ENCODE data around the gene CTNNA3. TPM values are rescaled to one million over a fixed set of nuclear protein-coding genes. Genes with fewer than 3 reads are reported as not detected.

Gene CTNNA3
- total and polyA plus RNA-seq, 4 donors: under 0.01 to 39.8 (median 0.09) TPM

DNA sequence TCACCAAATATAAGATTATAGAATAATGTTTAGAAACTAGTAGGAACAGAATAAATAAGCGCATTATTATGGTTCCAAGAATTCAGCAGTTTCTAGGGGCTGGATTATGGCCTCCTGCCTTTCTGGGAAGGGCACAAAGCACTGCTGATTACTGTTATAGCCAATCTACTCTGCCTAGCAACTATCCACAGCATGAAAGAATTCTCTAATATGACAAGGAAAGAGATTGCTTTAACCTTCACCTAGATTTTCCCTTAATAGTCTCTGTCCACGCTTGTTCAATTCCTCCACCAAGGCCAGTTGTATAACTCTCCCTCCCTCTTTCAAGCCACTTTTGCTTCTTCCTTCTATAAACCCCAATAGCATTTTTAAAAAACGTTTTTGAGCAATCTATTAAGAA is 1803.7 kb downstream of the CTNNA3 start:
- ATAC-seq (ENCODE audit: insufficient read depth, low FRiP score) (no peak), DNase-seq (no peak)
- Histone ChIP-seq H3K9ac (ENCODE audit: insufficient read depth in 1 of 2, low read length in 2 of 2) (no peak overlapping the region), H3K4me3 (no peak overlapping the region), H3K4me1 (ENCODE audit: control insufficient read depth in 5 of 5, insufficient read depth in 5 of 5, low read length in 5 of 5) (no peaks in the 10 kb centered on the region), H3K27ac (ENCODE audit: low read depth in 1 of 2, low read length in 1 of 2) (no peak overlapping the region), H3K9me3 (ENCODE audit: control insufficient read depth in 4 of 4, insufficient read depth in 3 of 4, low read length in 3 of 4) (peaks cover 0 to 5% (median 0%) of the 10 kb centered on the region in 4 donors), H3K27me3 (ENCODE audit: control insufficient read depth in 3 of 3, insufficient read depth in 3 of 3, low read length in 2 of 3) (no peaks in the 10 kb centered on the region), H3K36me3 (ENCODE audit: control insufficient read depth in 4 of 4, insufficient read depth in 4 of 4, low read length in 4 of 4) (no peaks in the 10 kb centered on the region)
- TF ChIP-seq, protein P1, sequence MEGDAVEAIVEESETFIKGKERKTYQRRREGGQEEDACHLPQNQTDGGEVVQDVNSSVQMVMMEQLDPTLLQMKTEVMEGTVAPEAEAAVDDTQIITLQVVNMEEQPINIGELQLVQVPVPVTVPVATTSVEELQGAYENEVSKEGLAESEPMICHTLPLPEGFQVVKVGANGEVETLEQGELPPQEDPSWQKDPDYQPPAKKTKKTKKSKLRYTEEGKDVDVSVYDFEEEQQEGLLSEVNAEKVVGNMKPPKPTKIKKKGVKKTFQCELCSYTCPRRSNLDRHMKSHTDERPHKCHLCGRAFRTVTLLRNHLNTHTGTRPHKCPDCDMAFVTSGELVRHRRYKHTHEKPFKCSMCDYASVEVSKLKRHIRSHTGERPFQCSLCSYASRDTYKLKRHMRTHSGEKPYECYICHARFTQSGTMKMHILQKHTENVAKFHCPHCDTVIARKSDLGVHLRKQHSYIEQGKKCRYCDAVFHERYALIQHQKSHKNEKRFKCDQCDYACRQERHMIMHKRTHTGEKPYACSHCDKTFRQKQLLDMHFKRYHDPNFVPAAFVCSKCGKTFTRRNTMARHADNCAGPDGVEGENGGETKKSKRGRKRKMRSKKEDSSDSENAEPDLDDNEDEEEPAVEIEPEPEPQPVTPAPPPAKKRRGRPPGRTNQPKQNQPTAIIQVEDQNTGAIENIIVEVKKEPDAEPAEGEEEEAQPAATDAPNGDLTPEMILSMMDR (IDR thresholded peaks at IDR 0.05; ENCODE audit: control extremely low read depth, extremely low read depth): no peak
- WGBS, 2 donors: 76 to 82% methylated on average over 3 of the region's 3 CpGs

DNA sequence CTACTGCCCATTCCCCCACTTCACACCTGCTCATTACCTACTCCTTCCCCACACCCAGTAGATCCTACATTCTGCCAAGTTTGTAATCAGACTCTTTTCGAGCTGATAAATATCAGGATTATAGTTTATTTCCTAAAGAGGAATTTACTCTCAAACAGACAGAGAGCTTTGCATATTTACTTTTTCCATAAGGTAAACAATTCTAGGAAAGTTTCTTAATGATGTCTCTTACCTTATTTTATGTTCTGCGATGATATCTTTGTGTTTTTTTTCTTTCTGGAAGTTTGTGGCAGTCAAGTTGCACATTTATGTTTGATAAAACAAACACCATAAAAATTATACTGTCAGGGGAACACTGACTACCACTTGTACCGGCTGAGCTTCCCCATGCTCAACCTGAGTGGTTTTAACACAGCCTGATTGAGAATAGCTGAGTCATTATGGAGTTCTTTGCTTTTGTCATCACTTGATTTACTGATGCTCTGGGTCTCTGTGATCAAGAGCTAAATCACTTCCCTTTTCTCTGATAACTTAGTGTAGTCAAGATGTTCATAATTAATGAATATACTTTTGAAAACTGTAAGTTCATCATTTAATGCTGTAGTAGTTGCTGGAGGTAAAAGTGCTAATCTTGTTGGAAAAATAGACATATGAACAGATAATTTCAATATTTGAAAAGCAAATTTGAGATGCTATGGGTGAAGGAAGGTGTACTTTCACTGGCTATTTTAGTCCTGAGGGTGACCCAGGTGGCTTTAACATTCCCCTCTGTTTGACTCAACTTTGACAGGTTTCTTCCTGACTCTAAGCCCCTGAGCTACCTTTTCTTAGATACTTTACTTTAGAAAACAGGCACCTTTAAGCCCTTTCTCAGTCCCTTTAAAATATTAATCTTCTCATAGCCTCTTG is 1804.7 kb downstream of the CTNNA3 start:
- no peak for ATAC-seq (ENCODE audit: insufficient read depth, low FRiP score)
- Histone ChIP-seq H3K27me3 (ENCODE audit: control insufficient read depth in 3 of 3, insufficient read depth in 3 of 3, low read length in 2 of 3) (no peaks in the 10 kb centered on the region), H3K9ac (ENCODE audit: insufficient read depth in 1 of 2, low read length in 2 of 2) (no peak overlapping the region), H3K4me3 (no peak overlapping the region), H3K36me3 (ENCODE audit: control insufficient read depth in 4 of 4, insufficient read depth in 4 of 4, low read length in 4 of 4) (no peaks in the 10 kb centered on the region), H3K9me3 (ENCODE audit: control insufficient read depth in 4 of 4, insufficient read depth in 3 of 4, low read length in 3 of 4) (peaks cover 0 to 5% (median 0%) of the 10 kb centered on the region in 4 donors), H3K4me1 (ENCODE audit: control insufficient read depth in 5 of 5, insufficient read depth in 5 of 5, low read length in 5 of 5) (no peaks in the 10 kb centered on the region), H3K27ac (ENCODE audit: low read depth in 1 of 2, low read length in 1 of 2) (no peak overlapping the region)
- whole genome bisulfite sequencing, 2 donors: 14 to 27% methylated on average over 3 of the region's 3 CpGs
- TF ChIP-seq, protein P1 (IDR thresholded peaks at IDR 0.05; ENCODE audit: control extremely low read depth, extremely low read depth): no peak
- no peak for DNase-seq

GRCh38 chr10:65864529-65864928 is 1831.5 kb downstream of the CTNNA3 start:
- ATAC-seq (ENCODE audit: insufficient read depth, low FRiP score): no peak
- no peaks in the 10 kb centered on the region for H3K4me1 ChIP-seq (ENCODE audit: control insufficient read depth in 5 of 5, insufficient read depth in 5 of 5, low read length in 5 of 5)
- TF ChIP-seq, protein P1 (IDR thresholded peaks at IDR 0.05; ENCODE audit: control extremely low read depth, extremely low read depth): no peak

More at GRCh38 chr10:65864529-65864928, 1831.5 kb downstream of the CTNNA3 start:
- Histone ChIP-seq H3K36me3 (ENCODE audit: control insufficient read depth in 4 of 4, insufficient read depth in 4 of 4, low read length in 4 of 4) (no peaks in the 10 kb centered on the region), H3K9me3 (ENCODE audit: control insufficient read depth in 4 of 4, insufficient read depth in 3 of 4, low read length in 3 of 4) (no peaks in the 10 kb centered on the region), H3K9ac (ENCODE audit: insufficient read depth in 1 of 2, low read length in 2 of 2) (no peak overlapping the region), H3K27ac (ENCODE audit: low read depth in 1 of 2, low read length in 1 of 2) (no peak overlapping the region), H3K4me3 (no peak overlapping the region), H3K27me3 (ENCODE audit: control insufficient read depth in 3 of 3, insufficient read depth in 3 of 3, low read length in 2 of 3) (no peaks in the 10 kb centered on the region)
- no peak for DNase-seq
